Body of pancreas (tissue), 4 donors: ENCODE data around the gene DNAI2. TPM values are rescaled to one million over a fixed set of nuclear protein-coding genes. Genes with fewer than 3 reads are reported as not detected.

Source experiments
- ATAC-seq: fragments of 150-250 bp; one replicate; pipeline ENCODE4 v1.9.1; 2016
- DNase-seq, 4 donors: peaks; one replicate each; pipeline ENCODE4 v3.0.0-alpha.2; 2019
- H3K27ac ChIP-seq, 4 donors: fragments of 200-600 bp; sonication (generic); 1 replicate in 3 of 4; 2 replicates in 1 of 4; pipeline versions ENCODE4 v1.5.1 to v1.6.1; 2016 to 2019; ENCODE audit warnings: mild to moderate bottlenecking in 1 of 4, mixed read lengths in 1 of 4, moderate library complexity in 1 of 4
- H3K27me3 ChIP-seq, 2 donors: fragments of 200-600 bp; sonication (generic); one replicate each; pipeline ENCODE4 v1.6.0; 2016; ENCODE audit warnings: mild to moderate bottlenecking in 1 of 2
- H3K36me3 ChIP-seq, 2 donors: fragments of 200-600 bp; sonication (generic); replicated peaks in 1 of 2; 2 replicates each; pipeline ENCODE4 v1.5.1; 2016; ENCODE audit warnings: low read depth in 2 of 2; ENCODE audit not compliant: insufficient read depth in 1 of 2
- H3K4me1 ChIP-seq: fragments of 200-600 bp; sonication (generic); one replicate; pipeline ENCODE4 v1.6.0; 2016
- H3K4me3 ChIP-seq, 2 donors: fragments of 200-600 bp; sonication (generic); 1 replicate in 1 of 2; 2 replicates in 1 of 2; pipeline ENCODE4 v1.5.1; 2016 to 2019
- H3K9me3 ChIP-seq, 3 donors: fragments of 200-600 bp; sonication (generic); 1 replicate in 2 of 3; 2 replicates in 1 of 3; pipeline ENCODE4 v1.5.1; 2016
- POLR2A ChIP-seq, 3 donors: fragments of 450-650 bp; IDR thresholded peaks; one replicate each; pipeline ENCODE4 v1.6.1; 2016; ENCODE audit warnings: antibody characterized with exemption in 3 of 3, mild to moderate bottlenecking in 2 of 3
- WGBS, 2 donors: methylation state at CpG; one replicate each; pipeline ENCODE4 v1.1.5; 2017; 5-methylcytosine and 5-hydroxymethylcytosine counted together
- intact Hi-C: fragments of 100-400 bp; cut with DNase I; formaldehyde crosslinking; loops from one replicate; pipeline ENCODE4 v1.15.1; 2023
- total RNA-seq, 2 donors: library from RNA; depleted of rRNA; stranded (reverse); fragments of >200 nt; gene quantifications; one replicate each; pipeline ENCODE4 v1.1.0, GENCODE V29; 2016
- TF ChIP-seq, protein P1 (sequence below), 7 experiments: fragments of 450-650 bp in 4 of 7; fragments of 200-600 bp in 3 of 7; sonication (generic) in 3 of 7; IDR thresholded peaks; one replicate each; pipeline ENCODE4 v1.5.1; 2016 to 2019; ENCODE audit warnings: antibody characterized with exemption in 7 of 7

The DNAI2 gene
- total RNA-seq, 2 donors from 2014 or later: not detected

DNA sequence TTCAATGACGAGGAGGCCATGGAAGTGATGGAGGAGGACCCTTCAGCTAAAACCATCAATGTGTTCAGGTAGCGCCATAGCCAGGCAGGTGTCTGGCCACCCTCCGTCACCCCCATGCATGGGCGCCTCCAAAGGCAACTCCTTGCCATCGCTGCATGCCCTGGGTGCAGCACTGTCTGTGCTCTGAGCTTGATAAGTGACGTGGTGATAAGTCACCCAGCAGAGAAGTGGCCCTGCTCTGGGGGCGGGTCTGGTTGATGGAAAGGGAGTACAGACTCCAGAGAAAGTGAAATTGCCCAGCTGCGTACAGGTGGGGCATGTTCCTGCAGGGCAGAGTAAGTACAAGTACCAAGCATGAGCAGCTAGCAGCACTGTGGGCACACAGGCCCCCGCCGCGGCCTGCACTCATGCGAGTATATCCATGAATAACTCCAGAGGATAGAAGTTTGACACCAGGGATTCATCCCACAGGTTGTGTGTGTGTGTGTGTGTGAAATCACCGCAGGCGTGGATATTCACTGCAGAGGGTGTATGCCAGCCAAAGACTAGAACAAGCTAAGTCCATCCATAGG, 13.1 kb downstream of the DNAI2 start:
- no peaks in the 10 kb centered on the region for H3K27me3 ChIP-seq
- no peak overlapping the region for H3K27ac ChIP-seq
- TF ChIP-seq, protein P1, sequence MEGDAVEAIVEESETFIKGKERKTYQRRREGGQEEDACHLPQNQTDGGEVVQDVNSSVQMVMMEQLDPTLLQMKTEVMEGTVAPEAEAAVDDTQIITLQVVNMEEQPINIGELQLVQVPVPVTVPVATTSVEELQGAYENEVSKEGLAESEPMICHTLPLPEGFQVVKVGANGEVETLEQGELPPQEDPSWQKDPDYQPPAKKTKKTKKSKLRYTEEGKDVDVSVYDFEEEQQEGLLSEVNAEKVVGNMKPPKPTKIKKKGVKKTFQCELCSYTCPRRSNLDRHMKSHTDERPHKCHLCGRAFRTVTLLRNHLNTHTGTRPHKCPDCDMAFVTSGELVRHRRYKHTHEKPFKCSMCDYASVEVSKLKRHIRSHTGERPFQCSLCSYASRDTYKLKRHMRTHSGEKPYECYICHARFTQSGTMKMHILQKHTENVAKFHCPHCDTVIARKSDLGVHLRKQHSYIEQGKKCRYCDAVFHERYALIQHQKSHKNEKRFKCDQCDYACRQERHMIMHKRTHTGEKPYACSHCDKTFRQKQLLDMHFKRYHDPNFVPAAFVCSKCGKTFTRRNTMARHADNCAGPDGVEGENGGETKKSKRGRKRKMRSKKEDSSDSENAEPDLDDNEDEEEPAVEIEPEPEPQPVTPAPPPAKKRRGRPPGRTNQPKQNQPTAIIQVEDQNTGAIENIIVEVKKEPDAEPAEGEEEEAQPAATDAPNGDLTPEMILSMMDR (IDR thresholded peaks at IDR 0.05): no peak
- TF ChIP-seq POLR2A (IDR thresholded peaks at IDR 0.05): no peak
- intact Hi-C loops: no loop called here
- DNase-seq: no peak
- peaks cover 3% of the 10 kb centered on the region for H3K4me1 ChIP-seq
- no peak for ATAC-seq
- H3K4me3 ChIP-seq: no peak overlapping the region
- no peaks in the 10 kb centered on the region for H3K36me3 ChIP-seq
- H3K9me3 ChIP-seq: no peaks in the 10 kb centered on the region
- WGBS, 2 donors: 84 to 85% methylated on average over 3 to 14 of the region's 14 CpGs

DNA sequence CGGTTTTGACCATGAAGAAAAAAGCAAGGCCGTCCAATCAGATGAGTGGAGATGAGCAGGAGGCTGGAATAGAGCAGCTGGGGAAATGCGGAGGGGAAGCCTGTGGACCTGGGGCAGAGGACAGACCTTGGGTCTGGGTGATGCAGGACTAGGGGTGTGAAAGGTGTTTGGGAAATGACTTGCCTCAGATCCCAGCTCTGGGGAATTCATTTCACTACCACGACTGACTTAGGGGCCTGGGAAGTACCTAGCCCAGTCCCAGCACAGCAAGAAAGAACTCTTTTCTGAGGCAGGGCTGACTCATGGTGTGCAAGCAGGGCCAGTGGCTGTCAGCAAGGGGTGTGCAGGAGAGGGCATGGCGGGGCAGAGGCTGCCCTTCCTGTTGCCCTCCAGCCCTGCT, 14.8 kb downstream of the DNAI2 start:
- WGBS, 2 donors: 51% methylated on average over 4 to 5 of the region's 5 CpGs
- ATAC-seq (no peak), DNase-seq (no peak)
- H3K27me3 ChIP-seq: no peaks in the 10 kb centered on the region
- TF ChIP-seq, protein P1 (IDR thresholded peaks at IDR 0.05): no peak
- no peak for TF ChIP-seq POLR2A (IDR thresholded peaks at IDR 0.05)
- no peak overlapping the region for H3K27ac ChIP-seq
- intact Hi-C loops: no loop called here
- no peaks in the 10 kb centered on the region for H3K36me3 ChIP-seq
- H3K9me3 ChIP-seq: no peaks in the 10 kb centered on the region
- no peak overlapping the region for H3K4me3 ChIP-seq
- H3K4me1 ChIP-seq: peaks cover 3% of the 10 kb centered on the region

DNA sequence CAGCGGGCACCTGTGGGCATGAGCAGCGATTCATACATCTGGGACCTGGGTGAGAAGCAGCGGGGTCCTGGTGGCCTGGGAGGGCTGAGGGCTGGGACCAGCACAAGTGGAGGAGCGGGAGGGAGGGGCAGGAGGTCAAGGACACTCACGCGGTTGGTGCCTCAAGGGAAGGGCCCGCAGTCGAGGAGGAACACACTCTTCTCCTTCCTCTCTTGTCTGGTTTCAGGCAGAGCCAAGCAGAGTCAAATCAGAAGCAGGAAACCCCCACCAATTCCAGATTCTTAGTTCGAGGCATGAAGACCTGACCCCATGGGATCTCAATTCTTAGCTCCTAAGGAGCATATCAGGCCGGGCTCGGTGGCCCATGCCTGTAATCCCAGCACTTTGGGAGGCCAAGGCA, 15.7 kb downstream of the DNAI2 start:
- no peak overlapping the region for H3K4me3 ChIP-seq
- H3K36me3 ChIP-seq: no peaks in the 10 kb centered on the region
- WGBS, 2 donors: 45 to 59% methylated on average over 5 to 11 of the region's 11 CpGs
- H3K27me3 ChIP-seq: no peaks in the 10 kb centered on the region
- TF ChIP-seq POLR2A (IDR thresholded peaks at IDR 0.05): no peak
- TF ChIP-seq, protein P1 (IDR thresholded peaks at IDR 0.05): no peak
- intact Hi-C loops: no loop called here
- DNase-seq (no peak), ATAC-seq (no peak)
- H3K27ac ChIP-seq: no peak overlapping the region
- no peaks in the 10 kb centered on the region for H3K9me3 ChIP-seq
- peaks cover 2% of the 10 kb centered on the region for H3K4me1 ChIP-seq

DNA sequence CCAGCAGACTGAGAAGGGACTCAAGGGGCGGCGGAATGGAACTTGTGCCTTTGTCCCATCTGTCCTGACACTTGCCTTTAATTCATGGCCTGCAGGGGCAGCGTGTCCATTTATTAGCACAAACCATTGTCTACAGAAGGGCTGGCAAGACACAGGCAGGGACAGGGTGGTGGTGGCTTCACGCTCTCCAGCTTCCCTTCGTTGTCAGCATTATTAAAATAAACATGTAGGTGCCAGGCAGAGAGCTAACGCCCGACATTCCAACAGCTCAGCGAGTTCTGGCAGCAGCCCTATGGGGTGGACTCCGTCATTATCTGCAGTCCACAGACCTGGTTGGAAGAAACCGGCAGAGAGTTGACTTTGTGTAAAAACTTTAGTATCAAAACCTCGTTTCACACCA, 16.3 kb downstream of the DNAI2 start:
- intact Hi-C loops: no loop called here
- no peak for TF ChIP-seq POLR2A (IDR thresholded peaks at IDR 0.05)
- TF ChIP-seq, protein P1 (IDR thresholded peaks at IDR 0.05): no peak
- no peaks in the 10 kb centered on the region for H3K4me1 ChIP-seq
- DNase-seq (no peak), ATAC-seq (no peak)
- no peak overlapping the region for H3K4me3 ChIP-seq
- H3K27me3 ChIP-seq: no peaks in the 10 kb centered on the region
- 48 to 56% methylated on average over 8 to 11 of the region's 11 CpGs for WGBS, 2 donors
- no peaks in the 10 kb centered on the region for H3K36me3 ChIP-seq
- H3K27ac ChIP-seq: no peak overlapping the region
- no peaks in the 10 kb centered on the region for H3K9me3 ChIP-seq

DNA sequence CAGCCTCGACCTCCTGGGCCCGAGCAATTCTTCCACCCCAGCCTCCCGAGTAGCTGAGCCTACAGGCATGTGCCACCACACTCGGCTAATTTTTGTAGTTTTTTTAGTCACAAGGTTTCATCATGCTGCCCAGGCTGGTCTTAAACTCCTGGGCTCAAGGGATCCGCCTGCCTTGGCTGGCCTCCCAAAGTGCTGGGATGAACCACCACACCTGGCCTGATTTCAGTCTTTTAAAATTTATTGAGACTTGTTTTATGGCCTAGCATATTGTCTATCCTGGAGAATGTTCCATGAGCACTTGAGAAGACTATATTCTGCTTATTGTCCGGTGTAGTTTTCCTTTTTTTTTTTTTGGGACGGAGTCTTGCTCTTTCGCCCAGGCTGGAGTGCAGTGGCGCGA, 18.5 kb downstream of the DNAI2 start:
- Histone ChIP-seq H3K9me3 (no peaks in the 10 kb centered on the region), H3K27me3 (no peaks in the 10 kb centered on the region), H3K27ac (no peak overlapping the region), H3K4me3 (no peak overlapping the region), H3K36me3 (no peaks in the 10 kb centered on the region), H3K4me1 (peaks cover 8% of the 10 kb centered on the region)
- TF ChIP-seq, protein P1 (IDR thresholded peaks at IDR 0.05): no peak
- no peak for TF ChIP-seq POLR2A (IDR thresholded peaks at IDR 0.05)
- WGBS, 2 donors: 88 to 92% methylated on average over 10 of the region's 10 CpGs
- ATAC-seq (no peak), DNase-seq (no peak)
- intact Hi-C loops: no loop called here
